Activated effector memory CD4-positive, alpha-beta T cell treated with Interleukin-2 at 50 U/mL for 16 hours (primary cell): ENCODE results near the gene ZBBX.

Experiments used
- DNase-seq: peaks from one replicate; pipeline ENCODE4 v3.0.0-alpha.2; 2020

The ZBBX gene

GRCh38 chr3:167306319-167306718 lies 73.8 kb downstream of the ZBBX start:
- no peak for DNase-seq

- DNase-seq: no peak
Measured at GRCh38 chr3:167305340-167305890, 74.7 kb downstream of the ZBBX start.

DNA sequence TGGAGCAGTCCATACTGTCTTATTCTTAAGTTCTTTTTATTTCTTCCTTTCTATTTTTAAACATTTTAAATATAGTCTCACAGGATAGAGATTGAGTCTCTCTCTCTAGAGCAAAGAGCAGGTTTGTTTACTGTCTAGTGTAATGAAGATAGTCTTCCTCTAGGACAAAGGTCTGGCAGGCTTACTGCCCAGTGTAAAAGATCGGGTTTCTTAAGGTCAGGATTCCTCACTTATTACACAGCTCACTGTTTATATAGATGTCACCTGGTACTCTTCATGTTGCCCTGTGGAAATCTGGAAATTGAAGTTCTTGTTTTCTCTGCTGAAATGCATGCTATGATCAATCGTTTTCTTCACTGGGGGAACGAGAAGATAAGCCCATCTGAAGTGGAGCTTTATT lies 76.0 kb downstream of the ZBBX start:
- no peak for DNase-seq

DNA sequence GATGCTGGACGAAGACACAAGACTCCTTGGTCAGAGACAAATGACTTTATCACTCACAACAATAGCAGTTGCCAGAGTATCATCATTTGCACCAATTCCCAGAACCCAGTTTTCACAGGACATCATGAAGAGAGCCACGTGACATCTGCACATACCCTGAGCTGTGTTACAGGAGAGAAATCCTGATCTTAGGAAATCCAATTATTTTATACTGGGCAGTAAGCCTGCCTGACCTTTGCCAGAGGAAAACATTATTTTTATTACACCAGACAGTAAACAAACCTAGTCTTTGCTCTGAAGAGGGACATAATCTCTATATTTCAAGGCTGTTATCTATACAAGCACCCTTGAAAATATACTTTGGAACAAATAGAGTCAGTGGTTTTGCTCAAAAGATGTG lies 77.4 kb downstream of the ZBBX start:
- no peak for DNase-seq

- DNase-seq: no peak
Measured at GRCh38 chr3:167300207-167300606, 79.9 kb downstream of the ZBBX start.

GRCh38 chr3:167289435-167289834 lies 90.7 kb downstream of the ZBBX start:
- no peak for DNase-seq

DNA sequence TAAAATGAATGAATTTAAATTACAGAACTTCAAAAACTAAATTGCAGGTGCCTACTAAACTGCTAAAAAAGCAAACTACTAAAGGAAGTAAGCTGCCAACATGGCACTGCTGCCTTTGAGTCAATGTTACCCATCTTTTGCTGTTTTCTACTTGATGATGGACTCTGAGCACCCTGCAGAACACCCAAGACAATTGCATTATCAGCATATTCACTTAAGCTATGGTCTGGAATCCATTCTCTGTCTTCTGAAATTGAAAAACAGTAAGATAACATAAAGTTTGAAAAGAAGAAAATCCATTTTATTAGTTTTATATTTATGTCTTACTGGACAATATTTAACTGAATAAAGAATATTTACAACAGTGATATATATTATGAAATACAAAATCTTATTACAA lies 91.4 kb downstream of the ZBBX start:
- DNase-seq: no peak

DNA sequence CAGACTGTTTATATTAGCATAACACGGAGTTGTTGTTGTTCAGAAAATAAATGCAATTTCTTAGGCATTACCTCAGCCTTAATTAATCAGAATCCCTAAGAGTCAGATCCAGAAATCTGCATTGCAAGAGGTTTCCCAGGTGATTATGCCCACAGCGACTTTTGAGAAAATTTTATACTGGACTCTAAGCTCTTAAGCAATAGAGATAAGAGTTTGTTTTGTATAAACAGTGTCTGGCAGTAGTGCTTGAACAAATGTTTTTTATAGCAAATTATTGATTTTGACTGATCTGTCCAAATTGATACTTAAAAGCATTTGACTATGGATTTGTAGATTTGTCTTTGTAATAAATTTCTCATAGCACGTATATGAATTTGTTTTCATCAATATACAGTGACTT lies 92.8 kb downstream of the ZBBX start:
- DNase-seq: no peak

- no peak for DNase-seq
Measured at GRCh38 chr3:167274141-167274874, 105.8 kb downstream of the ZBBX start.

- DNase-seq: no peak
Measured at GRCh38 chr3:167253037-167253436, 127.1 kb downstream of the ZBBX start.

- no peak for DNase-seq
Measured at GRCh38 chr3:167251678-167252077, 128.4 kb downstream of the ZBBX start.

DNA sequence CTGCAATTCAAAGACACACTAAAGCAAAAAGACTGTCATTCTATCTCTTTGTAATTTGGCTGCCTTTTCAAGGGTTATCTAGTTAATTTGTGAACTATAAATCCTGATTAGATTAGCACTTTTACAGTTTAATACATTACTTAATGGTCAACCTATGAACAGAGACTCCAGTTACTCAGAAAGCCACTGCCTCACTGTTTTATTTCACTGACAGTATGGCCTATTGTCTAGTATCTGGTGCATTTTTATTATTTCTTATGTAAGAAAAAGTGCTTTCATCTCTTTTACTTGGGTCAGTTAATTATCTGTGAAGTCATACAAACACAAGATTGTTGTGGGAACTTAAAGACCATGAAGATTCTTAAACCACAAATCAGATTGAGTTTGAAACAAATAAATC lies 133.8 kb downstream of the ZBBX start:
- DNase-seq: no peak

DNA sequence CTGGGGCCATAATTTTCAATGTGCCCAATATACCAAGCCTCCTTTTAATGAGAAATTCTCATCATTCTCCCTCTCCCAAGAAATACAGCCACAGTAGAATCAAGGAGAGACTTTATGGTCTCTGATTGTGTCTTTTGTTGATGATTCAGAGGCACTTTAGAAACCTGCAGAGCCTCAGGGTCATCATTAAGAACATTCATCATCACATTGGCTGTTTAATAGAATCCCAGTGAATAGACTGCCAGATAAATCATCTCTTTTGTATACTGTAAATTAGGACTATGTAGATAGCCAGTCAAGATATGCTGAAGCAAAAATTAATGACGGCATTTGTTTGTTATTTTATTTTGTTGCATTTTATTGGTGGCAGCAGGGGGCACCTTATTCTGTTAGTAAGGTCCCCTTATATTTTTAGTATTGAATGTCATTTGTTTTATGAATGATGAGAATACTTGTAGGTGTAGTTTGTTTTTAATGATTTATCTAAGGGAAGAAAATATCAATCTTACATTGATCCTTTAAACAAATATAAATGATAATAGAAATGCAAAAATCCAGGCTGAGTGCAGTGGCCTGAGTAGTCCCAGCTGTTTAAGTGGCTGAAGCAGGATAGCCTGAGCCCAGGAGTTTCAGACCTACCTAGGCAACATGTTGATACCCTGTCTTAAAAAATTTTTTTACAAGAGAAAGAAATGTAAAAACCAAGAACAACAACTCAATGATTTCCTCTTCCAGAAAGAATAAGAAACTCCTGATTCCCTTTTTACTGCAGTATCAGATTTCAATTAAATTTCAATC lies 138.8 kb downstream of the ZBBX start:
- DNase-seq: no peak

DNA sequence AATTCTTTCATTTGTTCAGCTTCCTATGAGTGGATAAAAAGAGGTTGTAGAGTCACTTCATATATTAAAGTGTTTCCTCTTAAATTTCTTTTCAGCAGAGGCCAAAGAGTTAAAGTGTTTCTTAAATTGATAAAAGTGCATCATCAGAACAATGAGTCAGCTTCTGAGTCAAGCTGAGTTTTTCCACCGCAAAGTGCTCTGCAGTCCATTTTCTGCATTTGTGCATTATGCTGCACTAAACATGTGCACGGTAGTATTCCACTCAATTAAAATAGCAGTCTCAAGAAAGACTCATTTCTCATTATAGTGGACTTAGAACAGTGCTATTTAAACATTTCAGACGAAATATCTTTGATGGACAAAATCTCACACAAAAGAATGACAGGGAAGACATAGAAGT lies 152.0 kb downstream of the ZBBX start:
- no peak for DNase-seq

DNA sequence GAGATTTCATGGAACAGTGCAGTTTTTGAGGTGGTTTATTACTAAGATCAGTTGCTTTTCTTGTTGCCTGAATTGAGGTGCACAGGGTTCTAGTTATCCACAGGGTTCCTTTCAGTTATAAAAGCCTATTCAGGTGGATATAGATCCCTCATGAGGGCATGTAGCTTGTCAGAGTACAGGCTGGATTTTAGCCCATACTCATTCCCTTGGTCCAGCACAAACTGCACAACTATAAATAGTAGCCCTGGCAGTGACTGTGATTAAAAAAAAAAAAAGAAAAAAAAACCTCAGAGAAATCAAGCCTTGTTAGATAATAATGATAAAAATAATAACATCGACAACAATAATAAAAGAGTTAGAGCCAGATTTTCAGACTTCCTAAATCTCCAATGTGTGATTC lies 154.3 kb downstream of the ZBBX start:
- no peak for DNase-seq

GRCh38 chr3:167209011-167209410 lies 171.1 kb downstream of the ZBBX start:
- no peak for DNase-seq

GRCh38 chr3:167203062-167203461 lies 177.0 kb downstream of the ZBBX start:
- no peak for DNase-seq

GRCh38 chr3:167198949-167199600 lies 181.0 kb downstream of the ZBBX start:
- DNase-seq: no peak
